HCT116 (cell line): ENCODE results near the gene CEBPA. TPM values are rescaled to one million over a fixed set of nuclear protein-coding genes. Genes with fewer than 3 reads are reported as not detected.

Experiments used
- ATAC-seq: fragments of 200-7000 bp; cut with Tn5 transposase; 2 replicates; pipeline ENCODE4 v1.9.1; 2020; ENCODE audit warnings: mild to moderate bottlenecking, moderate library complexity
- BruUV-seq: library from RNA; stranded (reverse); fragments of 400-500 nt; replicated peaks from 2 replicates; lab custom pipeline; 2021; lab: Mats Ljungman, UMichigan
- CTCF ChIA-PET: fragments of 300-600 bp; sonication (Branson Sonifier 250); formaldehyde crosslinking; loops from one replicate; lab custom pipeline; 2021; ENCODE audit warnings: antibody characterized with exemption; lab: Charles Lee
- POLR2A ChIA-PET: fragments of 300-600, 350-600 bp; sonication (Branson Sonifier 250); formaldehyde crosslinking; loops from one replicate; lab custom pipeline; 2021; ENCODE audit warnings: antibody characterized with exemption; lab: Charles Lee
- RAD21 ChIA-PET, 2 experiments: fragments of 300-600 bp; sonication (Branson Sonifier 250); formaldehyde crosslinking; loops; one replicate each; lab custom pipeline; 2023; ENCODE audit warnings: low total read pairs in 2 of 2; ENCODE audit not compliant: uncharacterized antibody in 2 of 2, unreplicated experiment in 2 of 2, low non-redundant PET in 1 of 2; lab: Charles Lee
- DNase-seq: peaks from one replicate; pipeline ENCODE4 v3.0.0-alpha.2; 2010; ENCODE audit warnings: low read depth, low spot score
- H2AFZ ChIP-seq: fragments of 200-600 bp; shearing (Covaris generic), sonication (generic); 2 replicates; pipeline ENCODE4 v1.6.1; 2017; ENCODE audit warnings: low read depth, mixed run types, mixed read lengths, antibody characterized with exemption, low read length; ENCODE audit not compliant: poor library complexity, severe bottlenecking
- H3K27ac ChIP-seq: 2 replicates; pipeline ENCODE4 v1.5.1; 2012; ENCODE audit warnings: low read depth, low read length
- H3K27me3 ChIP-seq: fragments of 200-600 bp; sonication (generic); 2 replicates; pipeline ENCODE4 v1.6.1; 2016; ENCODE audit warnings: mixed run types, low read length, mixed read lengths; ENCODE audit not compliant: insufficient read depth
- H3K36me3 ChIP-seq, 2 experiments: fragments of 200-500 bp in 1 of 2; fragments of 200-600 bp in 1 of 2; sonication (Bioruptor generic) in 1 of 2; sonication (generic) in 1 of 2; 2 replicates each; pipeline versions ENCODE4 v1.5.1 to v1.6.1; 2014 to 2016; ENCODE audit warnings: low read length in 2 of 2, inconsistent platforms in 1 of 2, mixed read lengths in 1 of 2, mixed run types in 1 of 2; ENCODE audit not compliant: insufficient read depth in 2 of 2, control insufficient read depth in 1 of 2
- H3K4me1 ChIP-seq, 2 experiments: fragments of 200-600 bp in 1 of 2; sonication (generic) in 1 of 2; 2 replicates each; pipeline versions ENCODE4 v1.5.1 to v1.6.1; 2012 to 2017; ENCODE audit warnings: low read length in 2 of 2, inconsistent platforms in 1 of 2, mild to moderate bottlenecking in 1 of 2, mixed read lengths in 1 of 2, mixed run types in 1 of 2, moderate library complexity in 1 of 2; ENCODE audit not compliant: insufficient read depth in 2 of 2, control insufficient read depth in 1 of 2
- H3K4me2 ChIP-seq: fragments of 200-600 bp; sonication (generic); 2 replicates; pipeline ENCODE4 v1.6.1; 2017; ENCODE audit warnings: mixed run types, low read length, mixed read lengths
- H3K4me3 ChIP-seq, 2 experiments: fragments of 200-600 bp in 1 of 2; sonication (generic) in 1 of 2; replicated peaks in 1 of 2; 2 replicates each; pipeline ENCODE4 v1.5.1; 2011 to 2016; ENCODE audit warnings: low read length in 2 of 2, control low read depth in 1 of 2, low read depth in 1 of 2, mild to moderate bottlenecking in 1 of 2, mixed read lengths in 1 of 2, mixed run types in 1 of 2
- H3K79me2 ChIP-seq: fragments of 200-600 bp; sonication (generic); 2 replicates; pipeline ENCODE4 v1.6.1; 2017; ENCODE audit warnings: mild to moderate bottlenecking, mixed run types, low read length, moderate library complexity, mixed read lengths; ENCODE audit not compliant: insufficient read depth
- H3K9ac ChIP-seq: fragments of 200-600 bp; sonication (generic); 2 replicates; pipeline ENCODE4 v1.6.1; 2016; ENCODE audit warnings: low read length, mixed read lengths
- H3K9me2 ChIP-seq: fragments of 200-600 bp; sonication (generic), shearing (Covaris generic); 2 replicates; pipeline ENCODE4 v1.6.1; 2017; ENCODE audit warnings: mixed run types, mild to moderate bottlenecking, moderate library complexity; ENCODE audit not compliant: insufficient read depth
- H3K9me3 ChIP-seq, 2 experiments: fragments of 200-500 bp in 1 of 2; fragments of 200-600 bp in 1 of 2; sonication (Bioruptor generic) in 1 of 2; sonication (generic) in 1 of 2; 2 replicates each; pipeline ENCODE4 v1.6.1; 2014 to 2017; ENCODE audit warnings: low read length in 2 of 2, mixed read lengths in 2 of 2, inconsistent platforms in 1 of 2, low read depth in 1 of 2, mild to moderate bottlenecking in 1 of 2, mixed run types in 1 of 2, moderate library complexity in 1 of 2; ENCODE audit not compliant: control insufficient read depth in 1 of 2, insufficient read depth in 1 of 2
- H4K20me1 ChIP-seq: fragments of 200-600 bp; sonication (generic), shearing (Covaris generic); 2 replicates; pipeline ENCODE4 v1.6.1; 2017; ENCODE audit warnings: mixed run types, mild to moderate bottlenecking, moderate library complexity; ENCODE audit not compliant: insufficient read depth
- CBX3 ChIP-seq: IDR thresholded peaks from 2 replicates; pipeline ENCODE4 v1.6.1; 2012; ENCODE audit warnings: low read depth
- CEBPB ChIP-seq: IDR thresholded peaks from 2 replicates; pipeline ENCODE4 v1.6.1; 2012; ENCODE audit warnings: low read depth
- EGR1 ChIP-seq: IDR thresholded peaks from 2 replicates; pipeline ENCODE4 v1.6.1; 2012; ENCODE audit warnings: low read depth
- ELF1 ChIP-seq: IDR thresholded peaks from 2 replicates; pipeline ENCODE4 v1.6.1; 2012; ENCODE audit warnings: low read depth, borderline replicate concordance
- EZH2phosphoT487 ChIP-seq: fragments of 200-600 bp; IDR thresholded peaks from 2 replicates; pipeline ENCODE4 v1.6.1; 2018; ENCODE audit warnings: antibody characterized with exemption, borderline replicate concordance
- JUND ChIP-seq: IDR thresholded peaks from 2 replicates; pipeline ENCODE4 v1.6.1; 2012
- POLR2A ChIP-seq: IDR thresholded peaks from 2 replicates; pipeline ENCODE4 v1.7.0; 2011; ENCODE audit warnings: borderline replicate concordance; ENCODE audit not compliant: insufficient read depth, insufficient read length; ENCODE audit errors: extremely low read depth
- POLR2AphosphoS5 ChIP-seq: IDR thresholded peaks from 2 replicates; pipeline ENCODE4 v1.6.1; 2011; ENCODE audit warnings: mild to moderate bottlenecking, low read depth, low read length, moderate library complexity
- RAD21 ChIP-seq: IDR thresholded peaks from 2 replicates; pipeline ENCODE4 v1.6.1; 2012; ENCODE audit warnings: low read depth, mild to moderate bottlenecking
- SIN3A ChIP-seq: IDR thresholded peaks from 2 replicates; pipeline ENCODE4 v1.6.1; 2012; ENCODE audit warnings: low read depth
- SRF ChIP-seq: IDR thresholded peaks from 2 replicates; pipeline ENCODE4 v1.6.1; 2012; ENCODE audit warnings: low read depth
- TCF7L2 ChIP-seq: IDR thresholded peaks from 2 replicates; pipeline ENCODE4 v1.7.0; 2011; ENCODE audit warnings: borderline replicate concordance, inconsistent platforms; ENCODE audit not compliant: insufficient read depth, insufficient read length; ENCODE audit errors: extremely low read depth
- YY1 ChIP-seq: IDR thresholded peaks from 2 replicates; pipeline ENCODE4 v1.6.1; 2011; ENCODE audit warnings: low read length, low read depth, moderate library complexity, mild to moderate bottlenecking; ENCODE audit not compliant: insufficient replicate concordance; ENCODE audit errors: extremely low read depth
- ZNF274 ChIP-seq: fragments of 200-500 bp; sonication (Bioruptor generic); IDR thresholded peaks from 2 replicates; pipeline ENCODE4 v1.6.1; 2014; ENCODE audit warnings: mild to moderate bottlenecking, low read depth, low read length, inconsistent platforms
- intact Hi-C: fragments of 100-400 bp; cut with micrococcal nuclease; formaldehyde crosslinking; loops from 2 replicates; pipeline ENCODE4 v1.10.0; 2022
- total RNA-seq: library from RNA; stranded (reverse); gene quantifications from one replicate; pipeline ENCODE4 v1.2.1, GENCODE V29; 2021; ENCODE audit not compliant: unreplicated experiment
- TF ChIP-seq, protein P1 (sequence below): IDR thresholded peaks from 2 replicates; pipeline ENCODE4 v1.6.1; 2012; ENCODE audit warnings: low read depth
- TF ChIP-seq, protein P2 (sequence below): IDR thresholded peaks from 2 replicates; pipeline ENCODE4 v1.6.1; 2012

Gene CEBPA
- total RNA-seq, 1 experiment from 2014 or later = 7.0 TPM

DNA sequence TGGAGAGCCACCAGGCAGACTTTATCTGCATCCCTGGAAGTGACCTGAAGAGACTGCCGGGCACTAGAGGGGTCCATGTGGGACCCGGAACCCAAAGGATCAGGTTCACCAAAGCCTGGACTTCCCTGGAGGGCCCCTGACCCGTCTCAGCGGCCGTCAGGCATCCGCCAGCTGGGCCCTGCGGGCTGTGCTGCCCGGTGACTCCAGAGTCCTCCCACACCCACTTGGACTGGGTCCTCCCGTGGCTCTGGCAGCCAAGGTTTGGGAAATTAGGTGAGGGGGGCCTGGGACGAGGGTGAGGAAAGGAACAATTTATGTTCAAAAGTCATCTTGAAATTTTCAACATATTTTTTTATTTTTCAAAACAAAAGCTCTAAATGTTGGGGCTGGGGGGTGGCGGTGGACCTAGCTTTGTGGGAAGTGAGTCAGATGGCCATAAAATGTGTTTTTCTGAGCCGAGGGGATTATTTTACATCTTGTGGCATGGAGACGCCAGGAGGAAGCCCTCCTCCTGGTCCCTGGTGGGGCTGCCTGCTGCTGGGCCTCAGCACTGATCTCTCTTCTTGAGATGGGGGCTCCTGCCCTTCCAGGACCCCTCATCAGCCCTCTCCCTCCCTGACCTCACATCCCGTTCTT, 20.2 kb downstream of the CEBPA start (continued):
- TF ChIP-seq, protein P1, sequence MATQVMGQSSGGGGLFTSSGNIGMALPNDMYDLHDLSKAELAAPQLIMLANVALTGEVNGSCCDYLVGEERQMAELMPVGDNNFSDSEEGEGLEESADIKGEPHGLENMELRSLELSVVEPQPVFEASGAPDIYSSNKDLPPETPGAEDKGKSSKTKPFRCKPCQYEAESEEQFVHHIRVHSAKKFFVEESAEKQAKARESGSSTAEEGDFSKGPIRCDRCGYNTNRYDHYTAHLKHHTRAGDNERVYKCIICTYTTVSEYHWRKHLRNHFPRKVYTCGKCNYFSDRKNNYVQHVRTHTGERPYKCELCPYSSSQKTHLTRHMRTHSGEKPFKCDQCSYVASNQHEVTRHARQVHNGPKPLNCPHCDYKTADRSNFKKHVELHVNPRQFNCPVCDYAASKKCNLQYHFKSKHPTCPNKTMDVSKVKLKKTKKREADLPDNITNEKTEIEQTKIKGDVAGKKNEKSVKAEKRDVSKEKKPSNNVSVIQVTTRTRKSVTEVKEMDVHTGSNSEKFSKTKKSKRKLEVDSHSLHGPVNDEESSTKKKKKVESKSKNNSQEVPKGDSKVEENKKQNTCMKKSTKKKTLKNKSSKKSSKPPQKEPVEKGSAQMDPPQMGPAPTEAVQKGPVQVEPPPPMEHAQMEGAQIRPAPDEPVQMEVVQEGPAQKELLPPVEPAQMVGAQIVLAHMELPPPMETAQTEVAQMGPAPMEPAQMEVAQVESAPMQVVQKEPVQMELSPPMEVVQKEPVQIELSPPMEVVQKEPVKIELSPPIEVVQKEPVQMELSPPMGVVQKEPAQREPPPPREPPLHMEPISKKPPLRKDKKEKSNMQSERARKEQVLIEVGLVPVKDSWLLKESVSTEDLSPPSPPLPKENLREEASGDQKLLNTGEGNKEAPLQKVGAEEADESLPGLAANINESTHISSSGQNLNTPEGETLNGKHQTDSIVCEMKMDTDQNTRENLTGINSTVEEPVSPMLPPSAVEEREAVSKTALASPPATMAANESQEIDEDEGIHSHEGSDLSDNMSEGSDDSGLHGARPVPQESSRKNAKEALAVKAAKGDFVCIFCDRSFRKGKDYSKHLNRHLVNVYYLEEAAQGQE = no peak
- no peak for TF ChIP-seq RAD21
- TF ChIP-seq EGR1 = no peak
- no peak for TF ChIP-seq EZH2phosphoT487
- no peak for TF ChIP-seq POLR2AphosphoS5
- TF ChIP-seq CEBPB = no peak
- TF ChIP-seq, all 23 proteins: peak for 0

- ChIA-PET CTCF (no interaction called here), POLR2A (no interaction called here), RAD21 (no interaction called here)
- Histone ChIP-seq H2AFZ (no peak overlapping the region), H3K36me3 (no peaks in the 10 kb centered on the region), H3K4me2 (no peak overlapping the region), H3K9me3 (no peaks in the 10 kb centered on the region), H3K79me2 (no peaks in the 10 kb centered on the region), H3K9me2 (no peaks in the 10 kb centered on the region), H3K4me3 (no peak overlapping the region), H4K20me1 (no peaks in the 10 kb centered on the region), H3K27ac (no peak overlapping the region), H3K4me1 (peaks cover 0 to 11% of the 10 kb centered on the region in 2 experiments; a peak in 1 of 4 replicates), H3K9ac (no peak overlapping the region), H3K27me3 (no peaks in the 10 kb centered on the region)
- no peak for ATAC-seq
- no peak for TF ChIP-seq POLR2A
- no peak for TF ChIP-seq CBX3
- no peak for TF ChIP-seq RAD21
- no peak for TF ChIP-seq ELF1
- TF ChIP-seq, protein P2, sequence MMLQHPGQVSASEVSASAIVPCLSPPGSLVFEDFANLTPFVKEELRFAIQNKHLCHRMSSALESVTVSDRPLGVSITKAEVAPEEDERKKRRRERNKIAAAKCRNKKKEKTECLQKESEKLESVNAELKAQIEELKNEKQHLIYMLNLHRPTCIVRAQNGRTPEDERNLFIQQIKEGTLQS = no peak
- no peak for TF ChIP-seq SRF
- no peak for TF ChIP-seq JUND
- no peak for TF ChIP-seq ZNF274
- no peak for TF ChIP-seq SIN3A
- no peak for TF ChIP-seq EGR1
- no peak for TF ChIP-seq YY1
- no peak for TF ChIP-seq TCF7L2
- no TSS peak for BruUV-seq
- intact Hi-C loops = no loop called here
- no peak for DNase-seq
Observed at GRCh38 chr19:33281296-33281926, 20.9 kb downstream of the CEBPA start.
